ENCODE data around the gene CCDC54. TPM values are rescaled to one million over a fixed set of nuclear protein-coding genes. Genes with fewer than 3 reads are reported as not detected.
"Not testable (repeated sequence)": the region's sequence is repeated elsewhere in the genome, so short reads cannot be mapped to it uniquely, and the experiment has no call there.

CCDC54 gene
- not detected for total RNA-seq
- long read RNA-seq, result 0 reads

- intact Hi-C loops (cut with DNase I), result no loop called here
- no peak for DNase-seq (ENCODE audit: low spot score)
Measured at GRCh38 chr3:107377151-107377550, at the start of gene CCDC54. Gene CCDC54, plus strand, starts transcription at chr3:107377439. Its CDS starts 149 bp downstream, at chr3:107377588.

GRCh38 chr3:107328069-107328468, 49.2 kb upstream of the CCDC54 start:
- intact Hi-C loops (cut with DNase I), result no loop called here
- no peak for DNase-seq (ENCODE audit: low spot score)

GRCh38 chr3:107329088-107329487, 48.2 kb upstream of the CCDC54 start:
- DNase-seq (ENCODE audit: low spot score), result no peak
- intact Hi-C loops (cut with DNase I), result no loop called here

- intact Hi-C loops (cut with DNase I); DNase-seq (ENCODE audit: low spot score): not testable (repeated sequence)
Measured at GRCh38 chr3:107339690-107340089, 37.5 kb upstream of the CCDC54 start.

GRCh38 chr3:107344722-107345121, 32.5 kb upstream of the CCDC54 start:
- no peak for DNase-seq (ENCODE audit: low spot score)

GRCh38 chr3:107345822-107346405, 31.3 kb upstream of the CCDC54 start:
- no peak for DNase-seq (ENCODE audit: low spot score)
- intact Hi-C loops (cut with DNase I), result no loop called here

More at GRCh38 chr3:107344722-107345121, 32.5 kb upstream of the CCDC54 start:
- intact Hi-C loops (cut with DNase I), result no loop called here

- intact Hi-C loops (cut with DNase I), result no loop called here
- no peak for DNase-seq (ENCODE audit: low spot score)
Measured at GRCh38 chr3:107346564-107346963, 30.7 kb upstream of the CCDC54 start.

GRCh38 chr3:107347751-107348150, 29.5 kb upstream of the CCDC54 start:
- intact Hi-C loops (cut with DNase I), result no loop called here

GRCh38 chr3:107356706-107357105, 20.5 kb upstream of the CCDC54 start:
- intact Hi-C loops (cut with DNase I), result no loop called here
- DNase-seq (ENCODE audit: low spot score), result no peak

More at GRCh38 chr3:107347751-107348150, 29.5 kb upstream of the CCDC54 start:
- no peak for DNase-seq (ENCODE audit: low spot score)

- no peak for DNase-seq (ENCODE audit: low spot score)
- intact Hi-C loops (cut with DNase I), result no loop called here
Measured at GRCh38 chr3:107361633-107362032, 15.6 kb upstream of the CCDC54 start.

- no peak for DNase-seq (ENCODE audit: low spot score)
- intact Hi-C loops (cut with DNase I), result no loop called here
Measured at GRCh38 chr3:107365051-107365450, 12.2 kb upstream of the CCDC54 start.

GRCh38 chr3:107366766-107367165, 10.5 kb upstream of the CCDC54 start:
- no peak for DNase-seq (ENCODE audit: low spot score)
- intact Hi-C loops (cut with DNase I), result no loop called here

GRCh38 chr3:107367353-107367752, 9.9 kb upstream of the CCDC54 start:
- DNase-seq (ENCODE audit: low spot score), result no peak
- intact Hi-C loops (cut with DNase I), result no loop called here

- DNase-seq (ENCODE audit: low spot score), result no peak
- intact Hi-C loops (cut with DNase I), result no loop called here
Measured at GRCh38 chr3:107368654-107369398, 8.4 kb upstream of the CCDC54 start.

GRCh38 chr3:107369791-107370190, 7.4 kb upstream of the CCDC54 start:
- intact Hi-C loops (cut with DNase I), result no loop called here
- no peak for DNase-seq (ENCODE audit: low spot score)

GRCh38 chr3:107370907-107371306, 6.3 kb upstream of the CCDC54 start:
- DNase-seq (ENCODE audit: low spot score), result no peak
- intact Hi-C loops (cut with DNase I), result no loop called here

- DNase-seq (ENCODE audit: low spot score), result no peak
Measured at GRCh38 chr3:107372506-107372905, 4.7 kb upstream of the CCDC54 start.

GRCh38 chr3:107373896-107374295, 3.3 kb upstream of the CCDC54 start:
- no peak for DNase-seq (ENCODE audit: low spot score)
- intact Hi-C loops (cut with DNase I), result no loop called here

More at GRCh38 chr3:107372506-107372905, 4.7 kb upstream of the CCDC54 start:
- intact Hi-C loops (cut with DNase I), result no loop called here

- no peak for DNase-seq (ENCODE audit: low spot score)
- intact Hi-C loops (cut with DNase I), result no loop called here
Measured at GRCh38 chr3:107375682-107376081, 1.6 kb upstream of the CCDC54 start.

GRCh38 chr3:107382631-107383030, 5.4 kb downstream of the CCDC54 start:
- intact Hi-C loops (cut with DNase I), result no loop called here

GRCh38 chr3:107384428-107384827, 7.2 kb downstream of the CCDC54 start:
- intact Hi-C loops (cut with DNase I), result no loop called here
- no peak for DNase-seq (ENCODE audit: low spot score)

More at GRCh38 chr3:107382631-107383030, 5.4 kb downstream of the CCDC54 start:
- DNase-seq (ENCODE audit: low spot score), result no peak
